IMR-90 (cell line): ENCODE measurements around the gene ARAP1. TPM values are rescaled to one million over a fixed set of nuclear protein-coding genes. Genes with fewer than 3 reads are reported as not detected.

Source experiments
- ATAC-seq: fragments of 200-7000 bp; cut with Tn5 transposase; 2 replicates; pipeline ENCODE4 v1.9.1; 2020; ENCODE audit warnings: low read depth, mild to moderate bottlenecking, moderate library complexity
- BruUV-seq: library from RNA; stranded (reverse); fragments of 400-500 nt; replicated peaks from 2 replicates; lab custom pipeline; 2021; lab: Mats Ljungman, UMichigan
- CTCF ChIA-PET: fragments of 300-600 bp; formaldehyde crosslinking; extraction: SDS; loops from one replicate; lab custom pipeline; 2021; ENCODE audit warnings: antibody characterized with exemption; lab: Yijun Ruan, JAX
- POLR2A ChIA-PET: fragments of 300-600 bp; sonication (Branson Sonifier 250); formaldehyde crosslinking; loops from one replicate; lab custom pipeline; 2022; ENCODE audit warnings: antibody characterized with exemption; ENCODE audit not compliant: unreplicated experiment; lab: Charles Lee
- DNase-seq: peaks from one replicate; pipeline ENCODE4 v3.0.0; 2013
- H2AFZ ChIP-seq: replicated peaks from 2 replicates; pipeline ENCODE3; 2013; ENCODE audit warnings: low read length, mild to moderate bottlenecking; ENCODE audit not compliant: poor library complexity
- H2AK5ac ChIP-seq: 2 replicates; pipeline ENCODE4 v1.6.1; 2013; ENCODE audit warnings: low read depth, low read length, inconsistent platforms
- H2AK9ac ChIP-seq: replicated peaks from 2 replicates; pipeline ENCODE3; 2013; ENCODE audit warnings: mild to moderate bottlenecking, low read depth, low read length, moderate library complexity; ENCODE audit not compliant: poor library complexity
- H2BK120ac ChIP-seq: 2 replicates; pipeline ENCODE4 v1.6.1; 2013; ENCODE audit warnings: low read depth, low read length, inconsistent platforms
- H2BK15ac ChIP-seq: 3 replicates; pipeline ENCODE4 v1.6.1; 2013; ENCODE audit warnings: low read depth, low read length, inconsistent platforms
- H2BK20ac ChIP-seq: 2 replicates; pipeline ENCODE4 v1.6.1; 2013; ENCODE audit warnings: low read depth, mild to moderate bottlenecking, inconsistent platforms, low read length, moderate library complexity
- H2BK5ac ChIP-seq: 2 replicates; pipeline ENCODE4 v1.6.1; 2013; ENCODE audit warnings: mild to moderate bottlenecking, low read depth, low read length, inconsistent platforms; ENCODE audit not compliant: poor library complexity, severe bottlenecking
- H3K14ac ChIP-seq: replicated peaks from 2 replicates; pipeline ENCODE4 v1.6.1; 2013; ENCODE audit warnings: low read depth, low read length, inconsistent platforms
- H3K18ac ChIP-seq: 2 replicates; pipeline ENCODE4 v1.6.1; 2013; ENCODE audit warnings: low read depth, low read length, control low read depth
- H3K23ac ChIP-seq: 2 replicates; pipeline ENCODE4 v1.6.1; 2013; ENCODE audit warnings: low read depth, low read length, inconsistent platforms
- H3K27ac ChIP-seq: 2 replicates; pipeline ENCODE4 v1.5.1; 2013; ENCODE audit warnings: mild to moderate bottlenecking, control low read depth, low read length; ENCODE audit not compliant: insufficient read depth
- H3K27me3 ChIP-seq: 2 replicates; pipeline ENCODE4 v1.6.1; 2013; ENCODE audit warnings: low read length; ENCODE audit not compliant: control insufficient read depth, insufficient read depth
- H3K36me3 ChIP-seq: 2 replicates; pipeline ENCODE4 v1.6.1; 2013; ENCODE audit warnings: low read length, mixed read lengths; ENCODE audit not compliant: control insufficient read depth, insufficient read depth
- H3K4ac ChIP-seq: 2 replicates; pipeline ENCODE4 v1.6.1; 2013; ENCODE audit warnings: low read depth, low read length, inconsistent platforms
- H3K4me1 ChIP-seq: 2 replicates; pipeline ENCODE4 v1.6.1; 2013; ENCODE audit warnings: low read length, mixed read lengths; ENCODE audit not compliant: control insufficient read depth, insufficient read depth
- H3K4me2 ChIP-seq: 2 replicates; pipeline ENCODE4 v1.6.1; 2013; ENCODE audit warnings: low read depth, mild to moderate bottlenecking, control low read depth, low read length, moderate library complexity
- H3K4me3 ChIP-seq: 2 replicates; pipeline ENCODE4 v1.5.1; 2013; ENCODE audit warnings: low read depth, mild to moderate bottlenecking, control low read depth, low read length, moderate library complexity; ENCODE audit not compliant: insufficient read depth
- H3K56ac ChIP-seq: 2 replicates; pipeline ENCODE4 v1.6.1; 2013; ENCODE audit warnings: low read length, inconsistent platforms; ENCODE audit not compliant: insufficient read depth; ENCODE audit errors: extremely low read depth
- H3K79me1 ChIP-seq, 2 experiments: 2 replicates each; pipeline ENCODE4 v1.6.1; 2013; ENCODE audit warnings: low read length in 2 of 2, inconsistent platforms in 1 of 2, low read depth in 1 of 2
- H3K9ac ChIP-seq: 2 replicates; pipeline ENCODE4 v1.6.1; 2013; ENCODE audit warnings: low read depth, low read length, control low read depth
- H3K9me1 ChIP-seq: 2 replicates; pipeline ENCODE4 v1.6.1; 2013; ENCODE audit warnings: low read length, inconsistent platforms; ENCODE audit not compliant: insufficient read depth
- H3K9me3 ChIP-seq: 2 replicates; pipeline ENCODE4 v1.6.1; 2013; ENCODE audit warnings: low read length; ENCODE audit not compliant: control insufficient read depth, insufficient read depth
- H4K20me1 ChIP-seq: 2 replicates; pipeline ENCODE4 v1.6.1; 2013; ENCODE audit warnings: low read length, inconsistent platforms; ENCODE audit not compliant: insufficient read depth
- H4K5ac ChIP-seq: 2 replicates; pipeline ENCODE4 v1.6.1; 2013; ENCODE audit warnings: mild to moderate bottlenecking, low read depth, low read length, control low read depth
- H4K8ac ChIP-seq, 2 experiments: 2 replicates each; pipeline ENCODE4 v1.6.1; 2013; ENCODE audit warnings: low read depth in 2 of 2, low read length in 2 of 2, control low read depth in 1 of 2, inconsistent platforms in 1 of 2
- H4K91ac ChIP-seq: 2 replicates; pipeline ENCODE4 v1.6.1; 2013; ENCODE audit warnings: low read depth, low read length, inconsistent platforms; ENCODE audit not compliant: insufficient read depth
- ELK1 ChIP-seq: fragments of 150-350 bp; IDR thresholded peaks from 2 replicates; pipeline ENCODE4 v1.6.1; 2016; ENCODE audit warnings: low read depth, mild to moderate bottlenecking, low read length, moderate library complexity, borderline replicate concordance
- MXI1 ChIP-seq: IDR thresholded peaks from 2 replicates; pipeline ENCODE4 v1.6.1; 2012; ENCODE audit warnings: low read depth, mild to moderate bottlenecking, low read length, moderate library complexity, borderline replicate concordance
- RFX5 ChIP-seq: IDR thresholded peaks from 2 replicates; pipeline ENCODE4 v1.8.0; 2012; ENCODE audit warnings: low read depth, mild to moderate bottlenecking, low read length, moderate library complexity
- WGBS, 2 experiments: methylation state at CpG; one replicate each; pipeline versions ENCODE4 v1.1.5 to v1.1.7; 2013; ENCODE audit warnings: missing lambda C conversion rate in 2 of 2; ENCODE audit not compliant: insufficient read length in 1 of 2; ENCODE audit errors: extremely low coverage in 2 of 2; 5-methylcytosine and 5-hydroxymethylcytosine counted together
- dilution Hi-C: fragments of 300-500 bp; cut with HindIII; formaldehyde crosslinking; loops from one replicate; pipeline ENCODE4 v1.14.3; 2018; ENCODE audit warnings: low sequenced_read_pairs; ENCODE audit not compliant: unreplicated experiment
- in situ Hi-C: fragments of 300-500 bp; cut with MboI; formaldehyde crosslinking; loops from 3 replicates; pipeline ENCODE4 v1.14.3; 2019; ENCODE audit warnings: low sequenced_read_pairs, inconsistent platforms, mixed read lengths
- intact Hi-C: fragments of 100-400 bp; cut with micrococcal nuclease; formaldehyde crosslinking; loops from 2 replicates; pipeline ENCODE4 v1.10.0; 2022
- polyA plus RNA-seq, 3 experiments: library from polyadenylated mRNA; depleted of rRNA; stranded (reverse); fragments of >200 nt; gene quantifications; 2 replicates each; pipeline ENCODE4 v1.2.3, GENCODE V29; 2012; ENCODE audit warnings: low replicate concordance in 1 of 3
- total RNA-seq: library from RNA; depleted of rRNA; stranded (reverse); fragments of >200 nt; gene quantifications from 2 replicates; pipeline ENCODE4 v1.2.3, GENCODE V29; 2012

Gene ARAP1
- total and polyA plus RNA-seq, 2 of the 4 experiments (the other 2 are of a cell fraction) = 37.6 to 63.1 TPM

GRCh38 chr11:72769680-72770079 is 17.5 kb upstream of the ARAP1 start:
- no peaks in the 10 kb centered on the region for H3K36me3 ChIP-seq
- peaks cover 8% of the 10 kb centered on the region; the same call in 1 of the 2 replicates for H3K9me1 ChIP-seq
- H4K20me1 ChIP-seq = peaks cover 13% of the 10 kb centered on the region
- POLR2A ChIA-PET = no interaction called here
- CTCF ChIA-PET = no interaction called here
- TF ChIP-seq ELK1 (no peak), MXI1 (no peak), RFX5 (no peak)
- no peak overlapping the region for H3K9ac ChIP-seq
- no peak overlapping the region for H3K14ac ChIP-seq
- H4K91ac ChIP-seq = no peak overlapping the region
- H2BK15ac ChIP-seq = no peak overlapping the region
- H2AFZ ChIP-seq = no peak overlapping the region
- intact Hi-C loops (no loop called here), dilution Hi-C loops (no loop called here), in situ Hi-C loops (no loop called here)
- H2AK9ac ChIP-seq = no peak overlapping the region
- no peak overlapping the region for H3K18ac ChIP-seq
- WGBS, 2 experiments = 60% methylated on average over 1 of the region's 4 CpGs; no CpG with 5 or more reads in 1 of the 2 experiments
- no peaks in the 10 kb centered on the region for H3K9me3 ChIP-seq
- no peak overlapping the region for H2BK5ac ChIP-seq
- DNase-seq (peak; percentile 62), ATAC-seq (no peak)
- no peak overlapping the region for H3K23ac ChIP-seq
- no peak overlapping the region for H4K5ac ChIP-seq
- peaks cover 0 to 20% of the 10 kb centered on the region in 2 experiments; a peak in 2 of 4 replicates for H3K79me1 ChIP-seq
- H2AK5ac ChIP-seq = no peak overlapping the region
- H2BK20ac ChIP-seq = no peak overlapping the region
- no peak overlapping the region for H3K56ac ChIP-seq
- BruUV-seq = no TSS peak
- no peak overlapping the region for H4K8ac ChIP-seq
- H3K4me2 ChIP-seq = no peak overlapping the region
- H3K4me1 ChIP-seq = peaks cover 28% of the 10 kb centered on the region
- H3K27ac ChIP-seq = no peak overlapping the region
- no peaks in the 10 kb centered on the region for H3K27me3 ChIP-seq
- H3K4me3 ChIP-seq = no peak overlapping the region
- no peak overlapping the region for H3K4ac ChIP-seq
- H2BK120ac ChIP-seq = no peak overlapping the region
